Measurements from ENCODE around the gene ERN1. TPM values are rescaled to one million over a fixed set of nuclear protein-coding genes. Genes with fewer than 3 reads are reported as not detected.

ERN1 gene
- total and polyA plus RNA-seq, 2 donors from 2014 or later = 2.8 to 37.0 TPM

- peak overlapping the region in 1 of 3 donors; percentile 22 for H3K4me3 ChIP-seq (ENCODE audit: low read length in 3 of 3)
- no peak for TF ChIP-seq CTCF (IDR thresholded peaks at IDR 0.05; ENCODE audit: borderline replicate concordance, extremely low read depth, insufficient read depth)
- peaks cover 8 to 16% (median 13%) of the 10 kb centered on the region in 3 donors for H3K4me1 ChIP-seq (ENCODE audit: control insufficient read depth in 2 of 3, insufficient read depth in 2 of 3, low read depth in 1 of 3, low read length in 3 of 3)
- intact Hi-C loops (cut with DNase I) = no loop called here
- no peaks in the 10 kb centered on the region for H3K27me3 ChIP-seq (ENCODE audit: control insufficient read depth, insufficient read depth, low read length)
- FAIRE-seq (peak; percentile 29), DNase-seq (peak in 3 of 5 donors; percentile 70 to 80 (median 74))
- H3K27ac ChIP-seq (ENCODE audit: low read depth in 2 of 2, low read length in 2 of 2) = peak overlapping the region; percentile 18 to 76
- peaks cover 0 to under 1% (median 0%) of the 10 kb centered on the region in 3 donors for H3K9me3 ChIP-seq (ENCODE audit: control insufficient read depth in 2 of 3, insufficient read depth in 1 of 3, low read length in 3 of 3)
- H3K9ac ChIP-seq (ENCODE audit: low read length in 3 of 3) = no peak overlapping the region
- H3K36me3 ChIP-seq (ENCODE audit: control insufficient read depth in 2 of 3, insufficient read depth in 3 of 3, low read length in 3 of 3) = peaks cover 0 to 6% (median 6%) of the 10 kb centered on the region in 3 donors
These were observed 55.1 kb downstream of the ERN1 start for GRCh38 chr17:64074704-64075426.

DNA sequence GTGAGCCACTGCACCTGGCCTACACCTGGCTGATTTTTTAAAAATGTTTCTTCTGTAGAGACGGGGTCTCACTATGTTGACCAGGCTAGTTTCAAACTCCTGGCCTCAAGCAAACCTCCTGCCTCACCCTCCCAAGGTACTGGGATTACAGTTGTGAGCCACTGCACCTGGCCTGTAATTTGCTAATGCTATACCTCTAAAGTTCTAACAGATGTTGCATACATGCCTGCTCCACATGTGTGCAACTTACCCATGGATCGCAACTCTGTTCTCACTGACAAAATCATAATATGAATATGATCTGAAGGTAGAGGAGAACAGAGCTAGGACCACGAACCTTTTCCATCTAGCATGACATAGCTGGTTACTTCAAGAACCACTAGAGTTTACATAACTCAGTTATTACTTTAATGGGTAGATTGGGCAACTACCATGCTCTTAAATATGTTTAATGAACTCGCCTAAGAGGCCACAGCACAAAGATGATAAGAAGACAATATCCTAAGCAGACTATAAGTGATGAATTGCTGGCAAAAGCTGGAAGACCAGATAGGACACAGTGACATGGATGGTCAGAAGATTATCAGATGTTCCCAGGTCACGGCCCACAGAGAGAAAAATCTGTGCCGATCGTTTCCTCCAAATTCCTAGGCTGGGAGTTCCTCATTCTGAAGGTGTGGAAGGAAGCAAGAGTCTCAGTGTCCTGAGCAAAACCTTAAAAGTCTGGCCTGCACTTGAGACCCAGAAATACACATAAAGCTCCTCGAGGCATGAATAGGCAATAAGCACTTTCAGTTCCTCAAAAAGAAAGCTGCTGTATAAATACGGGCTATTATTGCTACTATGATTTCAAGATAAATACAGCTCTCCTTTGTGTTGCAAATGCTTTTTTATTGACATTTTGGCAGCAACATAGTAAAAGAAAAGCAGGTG is 55.9 kb downstream of the ERN1 start:
- Histone ChIP-seq H3K9ac (ENCODE audit: low read length in 3 of 3) (peak overlapping the region in 1 of 3 donors; percentile 17), H3K27ac (ENCODE audit: low read depth in 2 of 2, low read length in 2 of 2) (peak overlapping the region; percentile 18 to 76), H3K4me1 (ENCODE audit: control insufficient read depth in 2 of 3, insufficient read depth in 2 of 3, low read depth in 1 of 3, low read length in 3 of 3) (peaks cover 8 to 16% (median 13%) of the 10 kb centered on the region in 3 donors), H3K4me3 (ENCODE audit: low read length in 3 of 3) (peak overlapping the region in 1 of 3 donors; percentile 22), H3K9me3 (ENCODE audit: control insufficient read depth in 2 of 3, insufficient read depth in 1 of 3, low read length in 3 of 3) (peaks cover 0 to 8% (median 0%) of the 10 kb centered on the region in 3 donors), H3K36me3 (ENCODE audit: control insufficient read depth in 2 of 3, insufficient read depth in 3 of 3, low read length in 3 of 3) (peaks cover 0 to 14% (median 12%) of the 10 kb centered on the region in 3 donors), H3K27me3 (ENCODE audit: control insufficient read depth, insufficient read depth, low read length) (no peaks in the 10 kb centered on the region)
- FAIRE-seq (no peak), DNase-seq (peak in 2 of 5 donors; percentile 38 to 41)
- intact Hi-C loops (cut with DNase I) = no loop called here
- TF ChIP-seq CTCF (IDR thresholded peaks at IDR 0.05; ENCODE audit: borderline replicate concordance, extremely low read depth, insufficient read depth) = no peak

- FAIRE-seq = no peak
- TF ChIP-seq CTCF (IDR thresholded peaks at IDR 0.05; ENCODE audit: borderline replicate concordance, extremely low read depth, insufficient read depth) = no peak
- H3K9me3 ChIP-seq (ENCODE audit: control insufficient read depth in 2 of 3, insufficient read depth in 1 of 3, low read length in 3 of 3) = peaks cover 0 to 8% (median 0%) of the 10 kb centered on the region in 3 donors
- H3K9ac ChIP-seq (ENCODE audit: low read length in 3 of 3) = no peak overlapping the region
- H3K27ac ChIP-seq (ENCODE audit: low read depth in 2 of 2, low read length in 2 of 2) = no peak overlapping the region
- intact Hi-C loops (cut with DNase I) = no loop called here
- peaks cover 8 to 16% (median 13%) of the 10 kb centered on the region in 3 donors for H3K4me1 ChIP-seq (ENCODE audit: control insufficient read depth in 2 of 3, insufficient read depth in 2 of 3, low read depth in 1 of 3, low read length in 3 of 3)
- no peaks in the 10 kb centered on the region for H3K27me3 ChIP-seq (ENCODE audit: control insufficient read depth, insufficient read depth, low read length)
- peaks cover 0 to 25% (median 16%) of the 10 kb centered on the region in 3 donors for H3K36me3 ChIP-seq (ENCODE audit: control insufficient read depth in 2 of 3, insufficient read depth in 3 of 3, low read length in 3 of 3)
- H3K4me3 ChIP-seq (ENCODE audit: low read length in 3 of 3) = no peak overlapping the region
- DNase-seq = no peak
These were observed 58.8 kb downstream of the ERN1 start for GRCh38 chr17:64071111-64071510.
